ENCODE measurements around the gene ILF3. TPM values are rescaled to one million over a fixed set of nuclear protein-coding genes. Genes with fewer than 3 reads are reported as not detected.

ILF3 gene
- total and polyA plus RNA-seq, 10 of the 15 experiments (the other 5 are each of a cell fraction or from before 2014, with no cell fraction given): 28.1 to 383 (median 176) TPM

DNA sequence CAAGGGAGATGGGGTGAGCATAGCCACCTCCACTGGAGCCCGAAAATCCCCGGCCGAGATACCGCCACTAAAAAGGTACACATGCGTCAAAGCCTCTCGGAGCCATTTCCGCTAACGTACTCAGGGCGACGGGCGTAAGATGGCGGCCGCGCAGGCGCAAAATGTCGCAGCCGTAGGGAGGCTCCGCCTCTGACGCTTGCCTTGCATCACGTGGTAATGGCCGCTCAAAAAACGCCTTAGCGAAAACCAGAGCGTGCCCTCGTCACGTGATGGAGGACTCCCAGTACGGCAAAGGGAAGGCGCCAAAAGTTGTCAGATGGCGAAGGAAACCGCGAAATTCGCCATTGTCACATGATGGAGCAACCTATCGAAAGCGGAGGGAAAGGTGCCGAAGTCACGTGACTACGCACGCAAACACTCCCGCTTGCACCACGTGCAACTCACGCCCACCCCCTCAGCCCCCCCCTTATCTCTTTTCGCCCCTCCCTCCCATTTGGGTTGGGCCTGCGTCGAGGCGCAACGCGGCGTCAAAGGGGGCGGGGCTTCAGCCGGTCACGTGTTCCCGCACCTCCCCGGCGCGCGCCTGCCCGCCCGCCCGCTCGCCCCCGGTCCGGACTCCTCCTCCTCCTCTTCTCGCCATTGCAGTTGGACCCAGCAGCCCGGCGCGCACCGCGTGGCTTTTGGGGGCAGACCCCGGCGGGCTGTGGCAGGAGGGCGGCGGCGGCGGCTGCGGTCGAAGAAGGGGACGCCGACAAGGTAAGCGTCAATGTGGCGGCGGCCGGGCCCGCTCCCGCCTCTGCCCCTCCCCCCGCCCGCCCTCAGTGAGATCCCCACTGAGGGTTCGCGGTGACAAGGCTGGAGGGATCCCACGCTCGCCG is at the start of gene ILF3 (continued):
- TF ChIP-seq, protein P1, sequence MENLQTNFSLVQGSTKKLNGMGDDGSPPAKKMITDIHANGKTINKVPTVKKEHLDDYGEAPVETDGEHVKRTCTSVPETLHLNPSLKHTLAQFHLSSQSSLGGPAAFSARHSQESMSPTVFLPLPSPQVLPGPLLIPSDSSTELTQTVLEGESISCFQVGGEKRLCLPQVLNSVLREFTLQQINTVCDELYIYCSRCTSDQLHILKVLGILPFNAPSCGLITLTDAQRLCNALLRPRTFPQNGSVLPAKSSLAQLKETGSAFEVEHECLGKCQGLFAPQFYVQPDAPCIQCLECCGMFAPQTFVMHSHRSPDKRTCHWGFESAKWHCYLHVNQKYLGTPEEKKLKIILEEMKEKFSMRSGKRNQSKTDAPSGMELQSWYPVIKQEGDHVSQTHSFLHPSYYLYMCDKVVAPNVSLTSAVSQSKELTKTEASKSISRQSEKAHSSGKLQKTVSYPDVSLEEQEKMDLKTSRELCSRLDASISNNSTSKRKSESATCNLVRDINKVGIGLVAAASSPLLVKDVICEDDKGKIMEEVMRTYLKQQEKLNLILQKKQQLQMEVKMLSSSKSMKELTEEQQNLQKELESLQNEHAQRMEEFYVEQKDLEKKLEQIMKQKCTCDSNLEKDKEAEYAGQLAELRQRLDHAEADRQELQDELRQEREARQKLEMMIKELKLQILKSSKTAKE (IDR thresholded peaks at IDR 0.05; ENCODE audit: low read depth, poor library complexity, severe bottlenecking): peak; percentile 74
- TF ChIP-seq STAT1 (conservative IDR thresholded peaks at IDR 0.05) (peak; percentile 87; the same call in 1 of the 2 replicates), GATAD2B (conservative IDR thresholded peaks at IDR 0.05; ENCODE audit: low read depth) (no peak), RCOR1 (conservative IDR thresholded peaks at IDR 0.05; ENCODE audit: low read depth, low read length) (no peak), PAX8 (IDR thresholded peaks at IDR 0.05) (no peak), FOXK2 (IDR thresholded peaks at IDR 0.05) (peak; percentile 90), MEF2A (IDR thresholded peaks at IDR 0.05; ENCODE audit: insufficient read depth, low read depth, low read length) (no peak), NR2C1 (IDR thresholded peaks at IDR 0.05) (peak; percentile 74), RAD21 (IDR thresholded peaks at IDR 0.05; ENCODE audit: insufficient read depth, low read depth, low read length) (no peak), RAD51 (IDR thresholded peaks at IDR 0.05) (peak; percentile 100), IKZF1 (conservative IDR thresholded peaks at IDR 0.05) (peak; percentile 99), FOXM1 (IDR thresholded peaks at IDR 0.05; ENCODE audit: low read depth, low read length) (no peak), SIX5 (IDR thresholded peaks at IDR 0.05; ENCODE audit: low read depth, low read length, severe bottlenecking) (peak; percentile 91), BMI1 (IDR thresholded peaks at IDR 0.05; ENCODE audit: borderline replicate concordance) (no peak)
- TF ChIP-seq, protein P2, sequence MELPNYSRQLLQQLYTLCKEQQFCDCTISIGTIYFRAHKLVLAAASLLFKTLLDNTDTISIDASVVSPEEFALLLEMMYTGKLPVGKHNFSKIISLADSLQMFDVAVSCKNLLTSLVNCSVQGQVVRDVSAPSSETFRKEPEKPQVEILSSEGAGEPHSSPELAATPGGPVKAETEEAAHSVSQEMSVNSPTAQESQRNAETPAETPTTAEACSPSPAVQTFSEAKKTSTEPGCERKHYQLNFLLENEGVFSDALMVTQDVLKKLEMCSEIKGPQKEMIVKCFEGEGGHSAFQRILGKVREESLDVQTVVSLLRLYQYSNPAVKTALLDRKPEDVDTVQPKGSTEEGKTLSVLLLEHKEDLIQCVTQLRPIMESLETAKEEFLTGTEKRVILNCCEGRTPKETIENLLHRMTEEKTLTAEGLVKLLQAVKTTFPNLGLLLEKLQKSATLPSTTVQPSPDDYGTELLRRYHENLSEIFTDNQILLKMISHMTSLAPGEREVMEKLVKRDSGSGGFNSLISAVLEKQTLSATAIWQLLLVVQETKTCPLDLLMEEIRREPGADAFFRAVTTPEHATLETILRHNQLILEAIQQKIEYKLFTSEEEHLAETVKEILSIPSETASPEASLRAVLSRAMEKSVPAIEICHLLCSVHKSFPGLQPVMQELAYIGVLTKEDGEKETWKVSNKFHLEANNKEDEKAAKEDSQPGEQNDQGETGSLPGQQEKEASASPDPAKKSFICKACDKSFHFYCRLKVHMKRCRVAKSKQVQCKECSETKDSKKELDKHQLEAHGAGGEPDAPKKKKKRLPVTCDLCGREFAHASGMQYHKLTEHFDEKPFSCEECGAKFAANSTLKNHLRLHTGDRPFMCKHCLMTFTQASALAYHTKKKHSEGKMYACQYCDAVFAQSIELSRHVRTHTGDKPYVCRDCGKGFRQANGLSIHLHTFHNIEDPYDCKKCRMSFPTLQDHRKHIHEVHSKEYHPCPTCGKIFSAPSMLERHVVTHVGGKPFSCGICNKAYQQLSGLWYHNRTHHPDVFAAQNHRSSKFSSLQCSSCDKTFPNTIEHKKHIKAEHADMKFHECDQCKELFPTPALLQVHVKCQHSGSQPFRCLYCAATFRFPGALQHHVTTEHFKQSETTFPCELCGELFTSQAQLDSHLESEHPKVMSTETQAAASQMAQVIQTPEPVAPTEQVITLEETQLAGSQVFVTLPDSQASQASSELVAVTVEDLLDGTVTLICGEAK (IDR thresholded peaks at IDR 0.05; ENCODE audit: borderline replicate concordance): no peak; the same call in 1 of the 2 replicates
- TF ChIP-seq, protein P3, sequence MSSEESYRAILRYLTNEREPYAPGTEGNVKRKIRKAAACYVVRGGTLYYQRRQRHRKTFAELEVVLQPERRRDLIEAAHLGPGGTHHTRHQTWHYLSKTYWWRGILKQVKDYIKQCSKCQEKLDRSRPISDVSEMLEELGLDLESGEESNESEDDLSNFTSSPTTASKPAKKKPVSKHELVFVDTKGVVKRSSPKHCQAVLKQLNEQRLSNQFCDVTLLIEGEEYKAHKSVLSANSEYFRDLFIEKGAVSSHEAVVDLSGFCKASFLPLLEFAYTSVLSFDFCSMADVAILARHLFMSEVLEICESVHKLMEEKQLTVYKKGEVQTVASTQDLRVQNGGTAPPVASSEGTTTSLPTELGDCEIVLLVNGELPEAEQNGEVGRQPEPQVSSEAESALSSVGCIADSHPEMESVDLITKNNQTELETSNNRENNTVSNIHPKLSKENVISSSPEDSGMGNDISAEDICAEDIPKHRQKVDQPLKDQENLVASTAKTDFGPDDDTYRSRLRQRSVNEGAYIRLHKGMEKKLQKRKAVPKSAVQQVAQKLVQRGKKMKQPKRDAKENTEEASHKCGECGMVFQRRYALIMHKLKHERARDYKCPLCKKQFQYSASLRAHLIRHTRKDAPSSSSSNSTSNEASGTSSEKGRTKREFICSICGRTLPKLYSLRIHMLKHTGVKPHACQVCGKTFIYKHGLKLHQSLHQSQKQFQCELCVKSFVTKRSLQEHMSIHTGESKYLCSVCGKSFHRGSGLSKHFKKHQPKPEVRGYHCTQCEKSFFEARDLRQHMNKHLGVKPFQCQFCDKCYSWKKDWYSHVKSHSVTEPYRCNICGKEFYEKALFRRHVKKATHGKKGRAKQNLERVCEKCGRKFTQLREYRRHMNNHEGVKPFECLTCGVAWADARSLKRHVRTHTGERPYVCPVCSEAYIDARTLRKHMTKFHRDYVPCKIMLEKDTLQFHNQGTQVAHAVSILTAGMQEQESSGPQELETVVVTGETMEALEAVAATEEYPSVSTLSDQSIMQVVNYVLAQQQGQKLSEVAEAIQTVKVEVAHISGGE (CRISPR knock-in tag; IDR thresholded peaks at IDR 0.05): peak; percentile 75
- TF ChIP-seq, protein P4, sequence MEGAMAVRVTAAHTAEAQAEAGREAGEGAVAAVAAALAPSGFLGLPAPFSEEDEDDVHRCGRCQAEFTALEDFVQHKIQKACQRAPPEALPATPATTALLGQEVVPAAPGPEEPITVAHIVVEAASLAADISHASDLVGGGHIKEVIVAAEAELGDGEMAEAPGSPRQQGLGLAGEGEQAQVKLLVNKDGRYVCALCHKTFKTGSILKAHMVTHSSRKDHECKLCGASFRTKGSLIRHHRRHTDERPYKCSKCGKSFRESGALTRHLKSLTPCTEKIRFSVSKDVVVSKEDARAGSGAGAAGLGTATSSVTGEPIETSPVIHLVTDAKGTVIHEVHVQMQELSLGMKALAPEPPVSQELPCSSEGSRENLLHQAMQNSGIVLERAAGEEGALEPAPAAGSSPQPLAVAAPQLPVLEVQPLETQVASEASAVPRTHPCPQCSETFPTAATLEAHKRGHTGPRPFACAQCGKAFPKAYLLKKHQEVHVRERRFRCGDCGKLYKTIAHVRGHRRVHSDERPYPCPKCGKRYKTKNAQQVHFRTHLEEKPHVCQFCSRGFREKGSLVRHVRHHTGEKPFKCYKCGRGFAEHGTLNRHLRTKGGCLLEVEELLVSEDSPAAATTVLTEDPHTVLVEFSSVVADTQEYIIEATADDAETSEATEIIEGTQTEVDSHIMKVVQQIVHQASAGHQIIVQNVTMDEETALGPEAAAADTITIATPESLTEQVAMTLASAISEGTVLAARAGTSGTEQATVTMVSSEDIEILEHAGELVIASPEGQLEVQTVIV (IDR thresholded peaks at IDR 0.05; ENCODE audit: borderline replicate concordance, partially characterized antibody): peak; percentile 86
